HG02840 (cell line): ENCODE results near the gene KDM2B.

Experiments
- ATAC-seq: cut with Tn5 transposase; IDR thresholded peaks from one replicate; pipeline ENCODE4 v1.9.1; 2021; ENCODE audit warnings: mild to moderate bottlenecking, moderate library complexity, moderate number of reproducible peaks; ENCODE audit not compliant: unreplicated experiment, low FRiP score

KDM2B gene

DNA sequence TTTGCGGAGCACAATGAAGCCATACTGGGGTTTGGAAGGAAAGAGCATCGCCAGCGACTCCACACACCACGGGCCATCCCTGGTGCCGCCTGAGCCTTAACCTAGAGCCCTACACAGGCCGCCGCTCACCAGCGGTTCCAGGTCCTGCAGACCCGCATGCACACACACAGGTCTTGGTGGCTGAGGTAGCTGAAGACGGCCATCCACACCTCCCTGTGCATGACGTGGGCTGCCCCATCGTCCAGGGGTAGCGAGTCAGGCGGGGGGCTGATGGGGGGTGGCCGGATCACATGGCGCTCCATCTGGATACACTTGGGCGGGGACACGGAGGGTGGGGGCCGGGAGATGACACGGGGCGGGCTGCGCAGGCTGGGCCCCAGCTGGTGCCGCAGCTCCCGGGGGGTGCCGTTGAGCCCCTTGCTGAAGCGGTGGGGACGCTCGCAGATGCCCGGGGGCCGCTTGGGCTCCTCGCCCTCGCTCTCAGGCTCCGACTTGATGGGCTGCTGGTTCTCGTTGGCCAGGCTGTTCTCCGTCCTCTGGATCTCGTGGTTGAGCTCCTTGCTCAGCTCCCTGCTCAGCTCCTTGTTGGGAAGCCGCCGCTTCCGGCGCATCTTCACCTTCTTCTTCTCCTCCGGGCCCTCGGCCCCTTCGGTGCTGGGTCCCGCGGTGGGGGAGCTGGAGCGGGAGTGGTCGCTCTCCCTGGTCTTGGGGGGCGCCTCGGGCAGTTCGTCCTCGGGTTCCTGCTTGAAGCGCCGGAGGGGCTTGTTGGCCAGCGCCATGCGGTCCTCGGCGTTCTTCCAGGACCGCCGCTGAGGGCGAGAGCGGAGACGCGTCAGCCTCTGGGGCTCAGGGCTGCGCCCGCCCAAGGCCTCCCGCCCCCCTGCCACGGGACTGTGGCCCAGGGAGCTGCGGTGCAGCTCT lies 138.5 kb downstream of the KDM2B start:
- no peak for ATAC-seq

DNA sequence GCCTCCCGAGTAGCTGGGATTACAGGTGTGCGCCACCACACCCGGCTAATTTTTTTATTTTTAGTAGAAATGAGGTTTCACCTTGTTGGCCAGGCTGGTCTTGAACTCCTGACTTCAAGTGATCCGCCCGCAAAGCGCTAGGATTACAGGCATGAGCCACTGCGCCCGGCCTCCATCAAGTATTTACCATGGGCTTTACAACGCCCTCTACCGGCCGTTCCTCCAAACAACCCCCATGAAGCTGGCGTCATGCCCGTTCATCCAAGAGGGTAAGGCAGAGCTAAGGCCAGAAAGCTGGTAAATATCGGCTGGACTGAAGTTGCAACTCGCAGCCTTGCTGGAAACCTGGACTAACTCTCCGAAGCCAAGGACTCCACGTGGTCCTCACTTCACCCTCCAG lies 139.3 kb downstream of the KDM2B start:
- ATAC-seq = no peak

DNA sequence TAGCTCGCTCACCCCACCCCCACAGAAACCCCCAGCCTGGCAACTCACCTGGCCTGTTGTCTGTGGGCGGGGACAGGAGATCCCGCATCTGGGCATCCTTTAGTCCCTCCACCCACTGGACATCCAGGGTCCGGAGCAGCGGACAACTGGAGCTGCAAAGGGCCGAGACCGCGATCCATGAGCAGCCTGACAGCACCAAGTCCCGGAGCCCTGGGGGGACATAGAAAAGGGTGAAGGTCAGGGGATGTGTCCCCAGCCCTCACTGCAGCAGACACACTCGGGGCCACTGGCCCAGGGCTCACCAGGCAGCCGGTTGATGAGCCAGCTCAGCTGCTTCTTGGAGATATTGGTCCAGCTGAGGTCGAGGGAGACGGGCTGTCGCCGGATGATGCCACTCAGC lies 140.1 kb downstream of the KDM2B start:
- ATAC-seq = no peak

DNA sequence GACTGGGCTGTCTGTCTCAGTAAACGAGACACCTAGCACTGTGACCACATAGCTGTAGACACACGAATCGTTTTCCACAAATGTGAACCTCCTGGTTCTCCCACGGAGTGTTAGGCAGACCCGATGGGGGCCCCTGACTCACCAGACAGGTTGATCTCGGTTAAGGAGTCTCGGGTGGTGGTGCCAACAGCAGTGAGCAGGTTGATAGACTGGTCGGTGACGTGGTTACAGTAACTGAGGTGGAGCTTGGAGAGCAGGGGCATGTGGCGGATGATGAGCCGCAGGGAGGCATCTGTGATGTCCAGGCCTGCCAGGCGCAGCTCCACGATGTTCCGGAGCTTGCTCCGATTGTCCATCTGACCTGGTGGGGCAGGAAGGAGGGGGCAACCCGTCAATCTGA lies 141.1 kb downstream of the KDM2B start:
- ATAC-seq = no peak

DNA sequence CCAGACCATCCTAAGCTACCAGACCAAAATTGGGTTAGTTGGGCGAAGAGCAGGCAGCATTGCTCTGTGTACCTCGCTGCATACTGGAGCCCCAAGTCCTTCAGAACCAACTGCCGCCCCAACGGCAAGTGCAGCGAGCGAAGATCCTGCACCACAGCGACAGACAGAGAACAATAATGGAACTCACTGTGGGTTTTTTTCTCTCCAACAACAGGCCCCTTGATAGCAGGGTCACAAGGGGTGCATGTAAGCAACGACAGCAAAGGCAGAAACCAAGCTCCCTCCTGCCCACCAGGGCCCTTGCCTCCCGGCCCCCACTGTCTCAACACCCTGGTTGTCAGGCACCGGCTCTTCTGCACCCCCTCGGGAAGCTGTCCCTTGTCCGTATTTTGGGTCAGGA lies 141.9 kb downstream of the KDM2B start:
- no peak for ATAC-seq

DNA sequence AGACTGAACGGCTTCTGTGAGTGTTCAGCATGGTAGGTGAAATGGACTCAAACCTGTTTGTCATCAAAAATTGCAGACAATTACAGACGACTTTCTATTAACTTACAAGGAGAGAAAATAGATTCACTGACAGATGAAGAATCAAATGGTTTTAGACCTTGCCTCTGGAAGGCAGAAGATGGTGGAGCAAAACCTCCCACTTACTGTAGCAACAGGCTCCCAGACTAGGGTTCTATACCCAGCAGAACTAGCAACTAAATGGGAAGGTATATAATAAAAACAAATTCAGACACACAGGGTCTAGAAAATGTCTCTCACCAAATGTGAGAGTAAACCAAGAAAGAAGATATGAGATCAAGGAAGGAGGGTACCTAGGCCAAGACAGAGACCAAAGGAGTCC lies 144.1 kb downstream of the KDM2B start:
- no peak for ATAC-seq

DNA sequence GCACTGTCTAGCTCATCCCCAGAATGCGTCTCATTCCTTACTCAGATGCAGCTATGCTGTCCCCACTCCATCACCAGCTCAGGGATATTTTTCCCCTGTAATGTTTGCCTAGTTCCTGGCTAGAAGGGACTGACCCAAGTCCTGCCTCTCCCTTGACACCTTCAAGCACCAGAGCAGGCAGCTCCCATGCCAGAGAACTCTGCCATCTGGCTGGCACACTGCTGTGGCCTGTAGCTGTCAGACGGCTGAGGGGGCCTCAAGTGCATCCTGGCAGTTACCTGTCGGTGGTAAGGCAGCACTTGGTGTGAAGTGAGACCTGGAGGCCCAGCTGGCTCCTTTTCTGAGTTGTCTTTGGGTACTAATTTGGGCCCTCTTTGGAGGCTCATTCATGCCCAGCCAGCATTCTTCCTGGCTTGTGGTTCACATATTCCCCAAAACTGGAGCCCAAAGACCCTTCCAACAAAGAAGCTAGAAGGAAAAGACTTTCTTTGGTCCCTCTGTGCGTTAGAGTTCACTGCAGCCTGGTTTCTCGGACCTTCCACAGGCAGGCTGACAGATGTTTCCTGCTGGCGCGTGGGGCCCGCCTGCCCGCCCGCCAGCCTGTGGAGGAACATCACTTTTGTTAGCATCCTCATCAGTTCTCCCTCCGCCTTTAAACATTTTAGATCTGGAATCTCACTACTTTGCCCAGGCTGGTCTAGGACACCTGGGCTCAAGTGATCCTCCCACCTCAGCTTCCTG lies 147.9 kb downstream of the KDM2B start:
- no peak for ATAC-seq

DNA sequence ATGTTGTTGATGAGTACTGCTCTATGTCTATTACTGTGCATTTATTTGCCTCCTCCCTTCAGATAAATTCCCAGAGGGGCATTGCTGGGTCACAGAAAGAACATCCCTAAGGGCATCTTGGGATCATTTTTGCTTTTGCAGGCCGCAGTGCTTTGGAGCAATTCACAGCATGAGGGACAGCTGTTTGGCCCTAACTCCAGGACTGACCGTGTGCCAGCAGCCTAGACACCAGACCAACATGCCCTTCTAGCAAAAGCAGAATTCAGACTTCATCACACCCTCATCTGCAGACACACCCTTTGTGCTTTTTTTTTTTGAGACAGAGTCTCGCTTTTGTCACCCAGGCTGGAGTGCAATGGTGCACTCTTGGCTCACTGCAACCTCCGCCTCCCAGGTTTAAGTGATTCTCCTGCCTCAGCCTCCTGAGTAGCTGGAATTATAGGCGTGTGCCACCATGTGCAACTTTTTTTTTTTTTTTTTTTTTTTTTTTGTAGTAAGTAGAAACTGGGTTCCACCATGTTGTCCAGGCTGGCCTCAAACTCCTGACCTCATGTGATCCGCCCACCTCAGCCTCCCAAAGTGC lies 149.9 kb downstream of the KDM2B start:
- ATAC-seq = no peak

DNA sequence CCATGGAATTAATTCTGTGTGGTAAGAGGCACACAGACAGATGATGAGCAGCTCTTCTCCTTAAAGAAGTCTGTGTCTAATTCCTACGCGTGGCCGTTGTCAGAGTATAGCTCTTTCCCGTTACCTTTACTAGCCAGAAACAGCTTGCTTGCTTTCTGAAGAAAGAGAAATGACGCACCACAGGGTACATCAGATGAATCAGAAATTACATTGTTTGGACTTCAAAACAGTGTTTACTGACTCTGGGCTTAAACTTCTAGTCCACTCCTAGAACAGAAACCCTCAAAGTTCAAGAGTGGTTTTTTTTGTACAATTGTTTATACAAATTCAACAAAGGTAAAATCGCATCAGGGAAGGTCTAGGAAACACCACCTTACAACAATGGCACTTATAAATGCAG lies 151.9 kb downstream of the KDM2B start:
- no peak for ATAC-seq

DNA sequence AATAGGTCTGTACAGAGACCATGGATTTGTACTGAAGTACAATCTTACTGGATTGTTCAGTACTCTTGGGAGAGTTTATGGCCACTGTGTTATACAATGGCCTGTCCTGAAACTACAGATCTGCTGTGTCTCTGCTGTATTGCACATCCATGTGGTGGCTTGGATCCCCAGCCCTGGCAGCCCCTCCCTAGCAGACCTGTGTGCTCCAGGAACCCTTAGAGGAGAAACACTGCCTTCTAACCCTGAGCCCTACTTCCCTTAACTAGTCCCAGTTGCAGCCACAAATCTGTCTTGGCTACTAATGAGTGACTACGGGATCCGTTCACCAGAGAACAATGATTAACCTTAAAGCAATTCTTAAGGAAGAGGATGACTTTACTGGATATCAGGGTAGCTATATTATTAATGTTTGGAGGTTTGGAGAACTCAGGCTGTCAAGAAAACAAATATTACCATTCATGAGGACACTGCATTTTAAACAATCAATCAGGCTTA lies 153.2 kb downstream of the KDM2B start:
- no peak for ATAC-seq

DNA sequence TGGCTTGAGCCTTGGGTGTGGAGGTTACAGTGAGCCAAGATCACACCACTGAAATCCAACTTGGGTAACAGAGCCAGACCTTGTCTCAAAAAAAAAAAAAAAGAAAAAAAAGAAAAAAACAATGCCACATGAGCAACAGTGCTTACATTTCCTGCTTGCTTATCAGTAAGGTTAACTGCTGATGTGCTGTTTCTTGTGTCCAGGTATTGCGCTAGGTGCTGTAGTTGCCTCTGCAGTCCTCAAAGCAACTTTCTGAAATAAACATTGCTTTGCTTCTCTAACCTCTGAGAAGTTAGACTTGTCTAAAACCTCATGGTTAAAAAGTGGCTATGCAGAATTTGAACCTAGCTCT lies 156.2 kb downstream of the KDM2B start:
- no peak for ATAC-seq

DNA sequence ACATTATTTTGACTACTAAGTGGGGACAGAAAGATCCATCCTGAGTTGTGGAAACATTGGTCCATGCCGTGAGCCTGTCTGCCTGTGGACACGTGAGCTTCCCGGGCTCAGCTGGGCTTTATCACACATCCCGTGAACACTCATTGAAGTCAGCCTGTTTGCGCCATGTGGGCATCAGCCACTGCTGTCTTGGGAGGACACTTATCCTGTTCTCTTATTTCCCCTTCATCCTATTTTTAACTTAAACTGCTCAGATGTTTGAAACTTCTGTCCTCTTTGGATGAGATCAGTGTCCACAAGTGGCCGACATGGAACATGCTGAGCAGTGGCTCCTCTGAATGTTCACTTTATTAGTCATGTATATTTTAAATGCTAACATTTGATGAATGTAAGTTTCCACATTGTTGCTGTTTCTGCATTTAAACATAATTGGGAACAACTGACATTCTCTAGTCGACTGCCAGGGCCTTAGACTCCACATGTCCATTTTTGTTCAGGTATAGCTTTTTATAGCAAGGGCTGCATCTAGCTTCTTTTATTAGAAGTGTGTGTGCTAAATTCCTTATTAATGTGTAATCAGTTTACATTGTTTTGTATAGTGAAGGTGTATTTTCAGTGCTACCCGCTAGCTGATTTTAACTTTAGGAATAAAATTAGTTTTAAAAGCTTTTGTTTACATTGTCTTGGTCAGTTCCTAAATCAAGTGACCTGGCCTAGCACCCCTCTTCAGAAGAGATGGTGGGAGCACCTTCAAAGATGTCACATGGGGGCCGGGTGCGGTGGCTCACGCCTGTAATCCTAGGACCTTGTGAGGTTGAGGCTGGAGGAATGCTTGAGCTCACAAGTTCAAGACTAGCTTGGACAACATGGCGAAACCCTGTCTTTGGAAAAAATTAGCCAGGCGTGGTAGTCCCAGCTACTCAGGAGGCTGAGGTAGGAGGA lies 156.9 kb downstream of the KDM2B start:
- no peak for ATAC-seq

DNA sequence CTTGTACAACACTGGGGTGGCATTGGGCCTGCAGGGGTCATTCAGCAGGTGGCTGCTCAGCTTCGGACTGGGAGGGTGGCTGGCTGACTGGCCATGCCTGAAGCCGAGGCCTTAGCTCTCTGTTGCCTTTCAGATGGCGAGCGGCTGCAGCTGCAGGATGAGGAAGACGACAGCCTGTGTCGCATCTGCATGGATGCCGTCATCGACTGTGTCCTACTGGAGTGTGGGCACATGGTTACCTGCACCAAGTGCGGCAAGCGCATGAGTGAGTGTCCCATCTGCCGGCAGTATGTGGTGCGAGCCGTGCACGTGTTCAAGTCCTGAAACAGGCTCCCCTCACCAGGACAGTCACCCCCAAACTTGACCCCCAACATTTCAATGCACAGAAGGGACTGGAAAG lies 157.6 kb downstream of the KDM2B start:
- no peak for ATAC-seq

DNA sequence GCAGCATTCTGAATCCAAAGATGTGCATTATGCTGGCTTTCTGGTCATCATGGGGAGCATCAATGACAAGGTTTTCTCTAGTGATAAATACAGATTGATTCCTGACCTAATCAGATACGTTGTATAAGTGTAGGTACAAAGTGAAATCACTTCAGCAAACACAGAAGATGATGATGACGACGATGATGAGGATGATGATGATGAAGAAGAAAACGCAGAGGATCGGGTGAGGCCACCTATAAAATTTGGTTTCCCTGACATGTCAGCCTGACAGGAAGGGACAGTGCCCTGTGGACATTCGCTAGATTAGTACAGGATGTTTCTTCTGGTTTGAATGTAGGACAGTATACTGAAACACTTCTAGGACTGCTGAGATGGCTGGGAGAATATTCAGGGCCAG lies 160.7 kb downstream of the KDM2B start:
- no peak for ATAC-seq

DNA sequence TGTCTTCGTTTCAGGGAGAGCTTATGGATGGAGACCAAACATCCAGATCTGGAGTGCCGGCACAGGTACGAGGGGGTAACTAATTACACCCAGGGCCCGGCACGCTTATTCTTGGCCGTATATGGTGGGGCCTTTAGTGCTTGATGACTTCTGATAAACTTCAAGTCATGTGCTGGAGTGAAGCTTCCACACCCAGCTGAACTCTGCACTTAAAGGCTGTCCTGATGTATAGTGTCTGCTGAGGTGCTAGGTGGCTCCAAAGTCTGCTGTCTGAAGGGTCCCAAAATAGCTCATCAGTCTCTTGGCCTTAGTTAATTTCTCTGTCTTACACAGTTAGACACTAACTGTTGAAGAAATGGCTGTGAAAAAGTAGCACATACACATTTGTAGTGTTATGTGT lies 163.0 kb downstream of the KDM2B start:
- ATAC-seq = no peak

DNA sequence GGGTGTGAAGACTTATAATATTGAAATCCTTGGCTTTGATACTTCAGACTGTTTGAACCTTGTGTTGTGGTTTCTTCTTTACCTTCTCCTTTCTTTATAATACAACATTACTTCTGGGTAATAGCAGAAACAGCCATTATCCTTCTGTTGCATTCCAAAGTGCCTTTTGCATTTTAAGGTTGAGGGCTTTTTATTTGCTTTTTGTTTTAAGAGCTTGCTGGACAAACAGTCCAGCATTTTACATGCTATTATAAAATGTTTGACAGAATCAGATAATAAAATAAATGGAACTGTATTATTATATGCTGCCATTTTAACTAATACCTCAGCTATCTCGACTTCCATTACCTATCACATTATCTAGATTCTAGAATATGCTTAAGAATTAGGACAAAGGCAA lies 166.9 kb downstream of the KDM2B start:
- no peak for ATAC-seq

DNA sequence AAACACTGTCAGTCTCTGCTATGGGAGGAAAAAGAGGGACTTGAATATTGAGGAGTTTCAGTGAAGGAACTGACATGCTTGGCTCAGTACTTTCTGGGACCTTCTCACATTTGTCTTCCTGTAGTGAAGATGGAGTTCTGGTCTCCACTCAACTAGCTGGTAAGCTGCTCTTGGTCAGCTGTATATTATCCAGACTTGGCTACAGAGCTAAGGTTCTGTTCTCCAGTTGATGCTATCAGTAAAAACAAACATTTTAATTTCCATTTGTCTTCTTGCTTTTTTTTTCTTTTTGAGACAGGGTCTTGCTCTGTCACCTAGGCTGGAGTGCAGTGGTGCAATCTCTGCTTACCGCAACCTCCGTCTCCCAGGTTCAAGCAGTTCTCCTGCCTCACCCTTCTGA lies 175.6 kb downstream of the KDM2B start:
- no peak for ATAC-seq

DNA sequence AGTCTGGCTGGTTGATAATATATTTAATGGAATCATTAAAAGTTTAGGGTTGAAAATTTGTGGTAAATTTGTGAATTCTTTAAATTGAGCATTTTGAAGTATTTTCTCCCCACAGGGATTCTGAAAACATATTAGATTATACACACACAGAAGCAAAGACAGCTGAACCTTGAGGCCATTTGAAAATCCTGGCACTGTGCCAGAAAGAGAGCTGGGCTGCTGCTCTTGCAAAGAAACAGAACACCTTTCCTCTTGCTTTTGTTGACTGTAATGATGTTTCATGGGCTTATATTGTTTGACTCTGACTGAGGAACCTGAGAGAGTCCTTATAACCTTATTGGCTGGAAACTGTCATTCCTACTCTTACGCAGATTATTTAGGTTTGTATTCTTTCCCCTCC lies 176.1 kb downstream of the KDM2B start:
- ATAC-seq = no peak

DNA sequence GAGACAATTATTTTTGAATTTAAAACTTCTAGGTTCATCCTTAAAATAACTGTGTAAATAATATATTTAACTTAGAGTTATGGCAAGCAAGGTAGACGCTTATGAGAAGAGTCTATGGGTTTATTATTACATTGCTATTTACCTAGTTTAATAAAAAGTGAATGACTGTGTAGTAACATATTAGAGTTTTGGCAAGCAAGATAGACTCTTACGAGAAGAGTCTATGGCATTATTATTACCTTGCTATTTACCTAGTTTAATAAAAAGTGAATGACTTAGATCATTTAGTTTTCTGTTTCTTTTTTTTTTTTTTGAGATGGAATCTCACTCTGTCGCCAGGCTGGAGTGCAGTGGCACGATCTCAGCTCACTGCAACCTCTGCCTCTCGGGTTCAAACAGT lies 177.1 kb downstream of the KDM2B start:
- ATAC-seq = no peak
